Osteocyte (in vitro differentiated cells): ENCODE measurements around the gene BHLHE40. TPM values are rescaled to one million over a fixed set of nuclear protein-coding genes. Genes with fewer than 3 reads are reported as not detected.

ENCODE experiments used
- DNase-seq: peaks from one replicate; pipeline ENCODE4 v3.0.0; 2021; ENCODE audit warnings: mixed read lengths; ENCODE audit not compliant: unreplicated experiment; ENCODE audit errors: extremely low spot score
- H3K27ac Mint-ChIP-seq: one replicate; pipeline ENCODE4 v1.8.0; 2021; ENCODE audit warnings: mild to moderate bottlenecking, mixed read lengths; ENCODE audit not compliant: unreplicated experiment
- H3K27me3 Mint-ChIP-seq: one replicate; pipeline ENCODE4 v1.8.0; 2021; ENCODE audit warnings: mixed read lengths; ENCODE audit not compliant: unreplicated experiment
- H3K36me3 Mint-ChIP-seq: one replicate; pipeline ENCODE4 v1.8.0; 2021; ENCODE audit warnings: mixed read lengths; ENCODE audit not compliant: unreplicated experiment
- H3K4me1 Mint-ChIP-seq: one replicate; pipeline ENCODE4 v1.8.0; 2021; ENCODE audit warnings: mixed read lengths; ENCODE audit not compliant: unreplicated experiment
- H3K4me3 Mint-ChIP-seq: one replicate; pipeline ENCODE4 v1.8.0; 2021; ENCODE audit warnings: mild to moderate bottlenecking, moderate library complexity, mixed read lengths; ENCODE audit not compliant: unreplicated experiment
- H3K9me3 Mint-ChIP-seq: one replicate; pipeline ENCODE4 v1.8.0; 2021; ENCODE audit warnings: mixed read lengths; ENCODE audit not compliant: unreplicated experiment
- total RNA-seq: library from RNA; stranded (reverse); gene quantifications from 2 replicates; pipeline ENCODE4 v1.2.1, GENCODE V29; 2021
- TF ChIP-seq, protein P1 (sequence below): fragments of 200-600 bp; sonication (generic); IDR thresholded peaks from 2 replicates; pipeline ENCODE4 v1.5.0; 2021; ENCODE audit warnings: antibody characterized with exemption, mild to moderate bottlenecking, moderate library complexity

BHLHE40 gene
- total RNA-seq, 1 donor from 2014 or later: 34.1 TPM

DNA sequence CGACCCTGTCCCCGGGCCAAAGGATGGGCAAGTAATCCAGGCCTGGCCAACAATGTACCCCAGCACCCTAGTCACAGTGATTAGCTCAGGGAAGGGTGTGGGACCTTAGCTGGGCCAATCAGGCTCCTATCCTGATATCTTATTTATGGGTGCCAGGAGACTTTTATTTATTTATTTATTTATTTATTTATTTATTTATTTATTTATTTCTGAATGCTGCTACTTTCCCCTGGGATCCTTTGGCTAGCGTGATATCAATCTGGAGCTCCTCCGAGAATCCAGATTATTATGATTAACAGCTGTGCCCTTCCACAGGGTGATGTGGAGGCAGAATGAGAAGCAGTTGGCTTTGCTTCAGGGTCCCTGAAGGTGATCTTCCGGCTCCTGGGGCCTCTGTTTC, 32.2 kb upstream of the BHLHE40 start:
- no peaks in the 10 kb centered on the region for H3K9me3 Mint-ChIP-seq

DNA sequence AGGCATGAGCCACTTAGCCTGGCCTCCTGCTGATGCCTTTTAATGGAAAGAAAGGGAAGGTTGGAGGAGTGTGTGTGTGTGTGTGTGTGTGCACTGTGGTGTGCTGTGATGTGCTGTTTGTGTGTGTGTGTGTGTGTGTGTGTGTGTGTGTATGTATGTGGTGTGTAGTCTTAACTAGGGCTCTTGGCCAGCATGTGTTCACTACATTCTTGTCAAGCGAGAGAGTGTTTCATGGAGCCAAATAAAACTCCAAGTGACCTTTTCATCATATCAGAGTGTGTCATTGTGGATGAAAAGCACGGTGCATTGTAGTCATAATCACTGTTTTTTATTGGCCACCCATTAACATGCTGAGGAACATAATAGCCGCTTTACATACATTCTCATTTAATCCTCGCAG, 30.8 kb upstream of the BHLHE40 start:
- H3K9me3 Mint-ChIP-seq: no peaks in the 10 kb centered on the region
- H3K27me3 Mint-ChIP-seq: no peaks in the 10 kb centered on the region
- TF ChIP-seq, protein P1, sequence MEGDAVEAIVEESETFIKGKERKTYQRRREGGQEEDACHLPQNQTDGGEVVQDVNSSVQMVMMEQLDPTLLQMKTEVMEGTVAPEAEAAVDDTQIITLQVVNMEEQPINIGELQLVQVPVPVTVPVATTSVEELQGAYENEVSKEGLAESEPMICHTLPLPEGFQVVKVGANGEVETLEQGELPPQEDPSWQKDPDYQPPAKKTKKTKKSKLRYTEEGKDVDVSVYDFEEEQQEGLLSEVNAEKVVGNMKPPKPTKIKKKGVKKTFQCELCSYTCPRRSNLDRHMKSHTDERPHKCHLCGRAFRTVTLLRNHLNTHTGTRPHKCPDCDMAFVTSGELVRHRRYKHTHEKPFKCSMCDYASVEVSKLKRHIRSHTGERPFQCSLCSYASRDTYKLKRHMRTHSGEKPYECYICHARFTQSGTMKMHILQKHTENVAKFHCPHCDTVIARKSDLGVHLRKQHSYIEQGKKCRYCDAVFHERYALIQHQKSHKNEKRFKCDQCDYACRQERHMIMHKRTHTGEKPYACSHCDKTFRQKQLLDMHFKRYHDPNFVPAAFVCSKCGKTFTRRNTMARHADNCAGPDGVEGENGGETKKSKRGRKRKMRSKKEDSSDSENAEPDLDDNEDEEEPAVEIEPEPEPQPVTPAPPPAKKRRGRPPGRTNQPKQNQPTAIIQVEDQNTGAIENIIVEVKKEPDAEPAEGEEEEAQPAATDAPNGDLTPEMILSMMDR: no peak
- peaks cover 11% of the 10 kb centered on the region for H3K4me1 Mint-ChIP-seq
- H3K36me3 Mint-ChIP-seq: no peaks in the 10 kb centered on the region
- H3K4me3 Mint-ChIP-seq: no peak overlapping the region
- DNase-seq: no peak
- no peak overlapping the region for H3K27ac Mint-ChIP-seq

More for the DNA sequence above, 32.2 kb upstream of the BHLHE40 start:
- Mint-ChIP-seq H3K4me1 (peaks cover 11% of the 10 kb centered on the region), H3K4me3 (no peak overlapping the region), H3K27me3 (no peaks in the 10 kb centered on the region), H3K27ac (no peak overlapping the region), H3K36me3 (no peaks in the 10 kb centered on the region)
- DNase-seq: no peak
- TF ChIP-seq, protein P1: no peak

DNA sequence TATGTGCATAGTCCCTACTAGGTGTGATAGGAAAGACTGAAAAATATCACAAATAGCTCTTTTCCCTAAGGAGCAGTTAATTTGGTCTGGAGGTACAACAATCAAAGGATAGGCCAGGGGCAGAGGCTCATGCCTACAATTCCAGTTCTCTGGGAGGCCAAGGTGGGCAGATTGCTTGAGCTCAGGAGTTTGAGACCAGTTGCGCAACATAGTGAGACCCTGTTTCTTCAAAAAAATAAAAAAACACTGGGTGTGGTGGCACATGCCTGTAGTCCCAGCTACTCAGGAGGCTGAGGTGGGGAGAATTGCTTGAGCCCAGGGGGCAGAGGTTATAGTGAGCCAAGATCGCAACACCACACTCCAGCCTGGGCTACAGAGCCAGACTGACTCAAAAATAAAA, 30.2 kb upstream of the BHLHE40 start:
- no peak overlapping the region for H3K27ac Mint-ChIP-seq
- no peak for DNase-seq
- TF ChIP-seq, protein P1: no peak
- H3K9me3 Mint-ChIP-seq: no peaks in the 10 kb centered on the region
- H3K4me3 Mint-ChIP-seq: no peak overlapping the region
- no peaks in the 10 kb centered on the region for H3K36me3 Mint-ChIP-seq
- H3K27me3 Mint-ChIP-seq: no peaks in the 10 kb centered on the region
- peaks cover 11% of the 10 kb centered on the region for H3K4me1 Mint-ChIP-seq

DNA sequence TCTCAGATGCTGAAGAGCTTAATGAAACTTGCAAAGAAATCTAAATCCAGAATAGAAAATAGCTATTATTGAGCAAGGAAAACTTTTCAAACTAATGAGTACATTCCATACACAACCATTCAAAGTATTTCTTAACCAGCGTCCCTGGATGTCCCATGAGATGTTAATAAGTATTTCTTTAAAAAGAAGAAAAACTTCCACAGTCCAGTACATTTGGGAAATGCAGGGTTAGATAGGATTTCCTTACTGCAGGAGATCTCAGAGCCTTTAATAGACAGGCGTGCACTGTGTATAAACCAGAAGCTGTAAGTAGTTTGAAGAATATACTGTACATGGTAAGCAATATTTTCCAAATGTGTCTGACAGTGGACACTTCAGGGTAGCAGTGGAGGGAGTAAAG, 29.6 kb upstream of the BHLHE40 start:
- Mint-ChIP-seq H3K9me3 (no peaks in the 10 kb centered on the region), H3K27me3 (no peaks in the 10 kb centered on the region), H3K4me1 (peaks cover 11% of the 10 kb centered on the region), H3K4me3 (no peak overlapping the region), H3K36me3 (no peaks in the 10 kb centered on the region), H3K27ac (no peak overlapping the region)
- TF ChIP-seq, protein P1: no peak
- no peak for DNase-seq

DNA sequence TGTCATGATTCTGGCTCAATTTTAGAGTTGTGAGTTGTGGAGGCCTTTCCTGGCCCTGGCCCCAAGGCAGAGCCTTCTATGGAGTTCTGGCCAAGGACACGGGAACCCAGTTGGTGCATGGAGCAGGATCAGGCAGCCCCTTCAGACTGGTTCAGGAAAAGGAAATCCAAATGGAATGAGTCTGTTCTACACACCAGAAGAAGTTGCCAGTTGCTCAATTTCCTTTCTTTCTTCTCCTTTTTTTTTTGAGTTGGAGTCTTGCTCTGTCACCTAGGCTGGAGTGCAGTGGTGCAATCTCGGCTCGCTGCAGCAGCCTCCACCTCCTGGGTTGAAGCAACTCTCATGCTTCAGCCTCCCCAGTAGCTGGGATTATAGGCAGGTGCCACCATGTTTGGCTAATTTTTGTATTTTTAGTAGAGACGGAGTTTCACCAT, 28.9 kb upstream of the BHLHE40 start:
- Mint-ChIP-seq H3K4me3 (no peak overlapping the region), H3K36me3 (no peaks in the 10 kb centered on the region), H3K4me1 (peaks cover 11% of the 10 kb centered on the region), H3K27me3 (no peaks in the 10 kb centered on the region), H3K27ac (no peak overlapping the region), H3K9me3 (no peaks in the 10 kb centered on the region)
- DNase-seq: no peak
- TF ChIP-seq, protein P1: no peak
